HG03558 (cell line): Measurements from ENCODE around the gene NCOR2.

Experiments
- ATAC-seq: cut with Tn5 transposase; IDR thresholded peaks from one replicate; pipeline ENCODE4 v1.9.1; 2021; ENCODE audit warnings: moderate number of reproducible peaks; ENCODE audit not compliant: unreplicated experiment; ENCODE audit errors: extremely low read depth

Gene NCOR2

DNA sequence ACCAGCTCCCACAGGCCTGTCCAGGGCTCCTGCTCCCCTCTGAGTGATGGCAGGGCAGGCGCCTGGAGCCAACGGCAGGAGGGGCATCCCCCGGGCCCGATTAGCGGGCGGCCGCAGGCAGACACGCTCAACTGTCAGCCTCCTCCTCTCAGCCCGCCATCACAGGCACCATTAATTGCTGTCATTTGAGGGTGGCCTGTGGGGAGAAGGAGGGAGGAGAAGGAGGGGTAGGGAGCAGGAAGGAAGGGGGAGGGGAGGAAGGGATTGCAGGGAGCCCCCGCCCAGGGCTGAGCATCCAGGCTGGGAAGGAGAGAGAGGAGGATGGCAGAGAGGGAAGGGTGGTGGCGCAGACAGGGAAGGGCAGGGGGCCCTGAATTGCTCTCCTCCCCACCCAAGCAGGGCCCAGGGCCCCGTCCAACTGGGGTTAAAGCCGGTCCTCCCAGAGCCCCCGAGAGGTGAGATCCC lies 36.1 kb downstream of the NCOR2 start:
- ATAC-seq = no peak

DNA sequence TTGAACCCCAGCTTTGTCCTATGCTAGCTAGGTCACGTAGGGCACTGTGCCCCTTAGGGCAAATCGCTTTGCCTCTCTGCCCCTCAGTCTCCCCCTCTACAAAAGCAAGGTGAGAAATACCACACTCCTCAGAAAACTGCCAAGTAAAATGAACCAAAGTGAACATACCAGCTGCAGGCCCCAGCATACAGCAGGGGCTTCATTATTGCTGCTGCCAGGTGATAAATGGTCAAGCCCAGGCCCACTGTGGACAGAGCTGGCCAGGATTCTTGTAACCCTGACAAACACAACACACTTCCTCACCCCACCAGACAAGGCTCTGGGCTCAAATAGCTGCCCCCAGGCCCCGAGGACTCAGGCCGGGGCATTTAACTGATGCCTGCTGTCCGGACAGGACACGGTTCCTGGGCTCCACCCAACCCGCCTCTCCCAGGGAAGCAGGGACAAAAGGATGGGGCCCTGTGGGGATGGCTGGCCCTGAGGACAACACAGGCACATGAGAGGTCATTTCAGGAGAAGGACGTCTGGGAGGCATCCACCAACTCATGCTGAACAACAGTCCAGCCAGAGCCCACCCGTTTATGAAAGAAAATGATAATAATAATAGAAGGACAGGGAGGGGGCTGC lies 36.7 kb downstream of the NCOR2 start:
- ATAC-seq = no peak

DNA sequence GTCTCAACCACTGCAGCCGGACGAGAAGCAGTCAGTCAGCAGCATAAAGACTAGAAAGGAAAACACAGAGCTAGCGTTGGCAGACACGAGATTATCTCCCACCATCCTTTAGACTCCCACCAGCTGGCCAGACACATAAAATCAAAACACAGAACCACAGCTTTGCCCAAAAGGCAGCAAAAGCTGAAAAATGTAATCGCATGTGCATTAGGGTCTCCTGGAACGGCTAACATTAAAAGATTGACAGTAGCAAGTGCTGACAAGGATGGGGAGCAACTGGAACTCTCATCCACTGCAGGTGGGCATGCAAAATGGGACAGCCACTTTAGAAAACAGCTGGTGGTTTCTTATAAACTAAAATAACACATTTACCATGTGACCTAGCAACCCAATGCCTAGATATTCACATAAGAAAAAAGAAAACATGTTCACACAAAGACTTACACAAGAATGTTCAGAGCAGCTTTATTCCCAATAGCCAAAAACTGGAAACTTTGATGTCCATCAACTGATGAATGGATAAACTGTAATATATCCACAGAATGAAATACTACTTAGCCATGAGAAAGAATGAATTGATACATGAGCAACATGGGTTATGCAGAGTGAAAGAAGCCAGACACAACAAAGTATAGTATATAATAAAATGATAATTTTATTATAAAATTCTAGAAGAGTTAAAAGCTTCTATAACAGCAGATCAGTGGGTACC lies 37.7 kb downstream of the NCOR2 start:
- ATAC-seq = no peak

DNA sequence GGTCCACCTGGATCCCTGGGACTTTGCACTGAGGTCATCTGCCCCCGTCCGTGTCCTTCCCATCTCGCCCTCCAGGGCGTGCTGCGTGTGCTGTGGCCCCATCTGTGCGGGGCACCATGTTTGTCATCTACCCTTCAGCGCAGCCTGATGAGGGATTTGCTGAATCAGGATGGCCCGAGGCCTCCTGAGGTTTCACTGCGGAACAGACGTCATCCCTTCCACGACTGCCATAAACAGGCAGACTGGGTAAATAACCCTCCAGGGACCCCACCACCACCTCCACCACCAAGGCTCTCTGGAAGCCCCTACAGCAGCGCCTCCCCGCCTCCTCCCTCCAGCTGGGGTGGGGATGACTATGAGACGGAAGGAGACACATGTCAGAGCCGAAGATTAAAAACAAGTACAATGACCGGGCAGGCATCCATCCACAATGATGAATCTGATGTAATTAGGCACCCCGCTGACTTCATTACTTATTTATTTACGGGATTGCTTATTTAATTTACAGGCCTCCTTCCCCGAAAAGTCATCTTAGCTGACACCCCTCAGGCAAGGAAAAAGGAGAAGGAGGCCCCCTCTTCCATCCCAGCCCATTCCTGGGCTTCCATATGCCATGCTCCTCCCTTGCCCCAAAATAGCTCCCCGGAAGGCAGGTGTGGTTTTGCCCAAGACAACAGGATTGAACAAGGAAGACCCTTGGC lies 39.4 kb downstream of the NCOR2 start:
- no peak for ATAC-seq

DNA sequence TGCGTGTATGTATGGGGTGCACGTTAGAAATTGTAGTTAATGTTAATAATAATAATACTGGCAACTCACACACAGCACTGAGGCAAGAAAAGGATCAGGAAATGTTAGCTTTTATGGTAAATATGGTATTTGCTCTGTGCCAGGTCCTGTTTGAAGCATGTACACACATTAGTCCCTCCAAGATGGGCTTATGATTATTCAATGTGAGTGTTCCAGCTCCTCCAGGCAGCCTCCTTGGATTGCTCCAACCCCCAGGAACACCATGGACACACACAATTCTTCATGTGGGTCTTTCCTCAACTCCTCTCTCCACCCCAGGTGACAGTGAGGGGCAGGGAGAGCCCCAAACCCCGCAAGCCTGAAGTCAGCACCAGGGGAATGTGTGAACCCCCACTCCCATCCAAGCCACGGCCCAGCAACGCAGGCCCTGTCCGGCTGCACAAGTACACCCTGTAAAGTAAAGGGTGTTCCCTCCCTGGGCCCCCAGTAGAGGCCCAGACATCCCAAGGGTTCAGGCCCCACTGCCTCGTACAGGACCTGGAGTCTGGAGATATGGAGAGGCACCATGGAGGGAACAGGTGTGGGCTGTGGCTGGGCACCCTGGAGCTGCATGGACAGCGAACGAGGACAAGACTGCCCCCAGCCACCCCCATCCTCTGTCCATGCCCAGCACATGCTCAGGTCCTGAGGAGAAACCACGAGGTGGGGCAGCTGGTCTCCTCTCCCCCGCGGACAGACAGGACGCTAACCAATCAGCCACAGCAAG lies 41.3 kb downstream of the NCOR2 start:
- ATAC-seq = no peak

DNA sequence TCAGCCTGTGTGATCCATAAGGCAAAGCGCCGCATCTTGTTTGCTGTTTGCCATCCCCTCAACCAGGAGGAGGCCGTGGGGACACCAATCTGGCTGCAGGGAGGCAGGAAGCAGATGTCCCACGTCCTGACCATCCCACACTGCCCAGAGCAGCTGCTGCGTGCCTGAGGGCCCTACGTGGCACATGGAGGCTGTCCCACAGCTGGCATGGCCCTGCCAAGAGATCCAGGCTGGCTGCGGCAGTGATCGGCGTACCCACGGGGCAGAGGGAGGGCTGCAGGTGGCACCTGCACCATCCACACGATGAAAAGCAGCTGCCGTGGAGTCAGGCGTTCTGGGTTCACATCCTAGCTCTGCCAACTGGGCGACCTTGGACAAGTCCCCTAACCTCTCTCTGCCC lies 42.0 kb downstream of the NCOR2 start:
- no peak for ATAC-seq

DNA sequence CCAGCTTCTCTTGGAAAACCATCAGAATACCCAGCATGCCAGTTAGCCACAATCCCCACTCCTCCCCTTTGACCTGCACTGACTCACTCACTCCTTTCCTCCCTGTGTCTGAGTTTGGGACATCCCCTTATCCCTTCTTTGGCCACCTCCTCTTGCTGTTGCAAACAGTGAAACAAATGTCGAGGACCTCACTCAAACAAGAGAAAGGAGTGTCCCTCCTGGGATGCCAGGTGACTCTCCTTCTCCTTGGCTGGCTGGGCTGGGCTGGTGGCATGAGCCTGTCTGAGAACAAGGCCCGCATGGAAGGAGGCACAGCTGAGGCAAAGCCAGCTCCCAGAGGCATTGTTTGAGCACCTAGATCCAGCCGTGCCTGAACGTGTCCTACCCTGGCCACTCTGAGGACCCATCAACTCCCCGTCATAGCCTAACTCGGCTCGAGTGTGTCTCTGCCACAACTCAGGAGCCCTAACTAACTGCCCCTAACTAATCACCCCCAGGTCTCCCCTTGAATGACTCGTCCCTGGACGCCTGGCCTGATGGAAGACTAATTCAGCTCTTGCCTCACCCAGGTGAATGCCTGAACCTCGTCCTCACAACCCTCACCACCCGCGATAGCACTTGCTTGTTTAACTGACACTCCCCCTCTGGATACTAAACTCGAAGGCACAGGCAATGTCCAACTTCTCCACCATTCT lies 43.0 kb downstream of the NCOR2 start:
- ATAC-seq = no peak

DNA sequence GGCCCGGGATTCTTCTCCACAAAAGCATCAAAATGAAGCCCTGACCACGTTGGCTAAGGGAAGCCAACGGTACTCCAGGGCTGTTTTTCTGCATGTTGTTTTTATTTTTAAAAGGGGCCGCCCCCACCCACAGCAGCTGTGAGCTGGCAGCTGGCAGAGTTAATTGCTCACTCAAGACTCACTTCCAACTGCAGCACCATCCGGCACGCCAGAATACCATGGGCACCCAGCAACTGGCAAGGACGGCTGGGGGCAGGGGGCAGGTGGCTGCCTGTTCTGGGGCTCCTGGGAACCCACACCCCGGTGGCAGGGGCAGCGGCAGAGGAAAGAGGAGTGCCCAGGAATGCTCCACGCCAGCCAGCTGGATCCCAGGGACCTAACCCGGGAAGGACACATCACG lies 44.3 kb downstream of the NCOR2 start:
- no peak for ATAC-seq

DNA sequence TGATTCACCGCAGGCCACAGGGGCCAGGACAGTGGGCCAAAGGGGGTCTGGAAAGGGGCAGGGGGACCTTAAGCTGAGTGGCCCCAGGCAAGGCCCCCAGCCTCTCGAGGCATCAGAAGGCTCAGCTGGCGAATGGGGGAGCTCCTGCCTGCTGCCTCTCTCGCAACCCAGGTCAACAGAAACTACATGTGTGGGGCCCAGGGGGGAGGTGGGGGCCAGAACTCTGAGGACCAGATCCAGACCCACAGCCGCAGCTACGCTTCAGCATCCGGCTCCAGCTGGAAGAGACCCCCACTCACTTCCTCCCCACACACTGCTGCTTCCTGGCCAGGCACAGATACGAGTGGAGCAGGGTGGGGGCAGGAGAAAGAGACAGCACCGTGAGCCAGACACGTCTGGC lies 46.5 kb downstream of the NCOR2 start:
- ATAC-seq = no peak

DNA sequence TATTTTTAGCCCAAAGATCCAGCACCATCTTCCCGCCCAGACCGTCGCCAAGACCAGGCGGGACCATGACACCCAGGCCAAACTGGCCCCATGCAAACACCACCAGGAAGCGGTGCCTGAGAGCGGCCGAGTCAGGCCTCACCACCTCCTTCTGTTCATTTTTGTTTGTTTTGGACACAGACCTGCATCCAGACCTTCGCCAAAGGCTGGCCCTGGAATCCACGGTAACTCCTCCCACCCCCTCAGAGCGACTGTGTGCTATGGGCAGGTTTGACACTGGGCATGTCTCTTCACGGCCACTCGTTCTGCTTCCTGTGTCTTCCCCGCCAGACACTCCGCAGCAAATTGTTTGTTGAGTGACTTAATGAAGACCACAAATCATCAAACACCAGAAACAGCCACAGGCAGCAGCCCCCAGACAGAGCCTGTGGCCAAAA lies 47.1 kb downstream of the NCOR2 start:
- no peak for ATAC-seq

DNA sequence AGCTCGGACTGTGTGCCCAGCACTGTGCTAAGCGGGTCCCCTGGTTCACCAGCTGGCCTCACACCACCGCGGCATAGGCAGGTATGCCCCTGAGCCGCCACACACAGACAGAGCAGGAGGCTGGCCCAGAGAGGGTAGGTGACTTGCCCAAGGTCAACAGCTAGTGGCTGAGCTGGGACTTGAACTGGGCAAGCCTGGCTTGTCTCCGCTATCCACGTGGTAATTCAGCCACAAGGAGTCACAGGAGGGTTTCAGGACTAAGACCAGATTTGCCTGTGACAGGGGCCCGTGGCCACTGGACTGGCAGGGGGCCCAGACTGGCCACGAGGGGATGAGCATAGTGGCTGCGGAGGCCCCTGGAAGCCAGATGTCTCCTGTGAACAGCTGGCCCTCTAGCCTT lies 47.7 kb downstream of the NCOR2 start:
- no peak for ATAC-seq

DNA sequence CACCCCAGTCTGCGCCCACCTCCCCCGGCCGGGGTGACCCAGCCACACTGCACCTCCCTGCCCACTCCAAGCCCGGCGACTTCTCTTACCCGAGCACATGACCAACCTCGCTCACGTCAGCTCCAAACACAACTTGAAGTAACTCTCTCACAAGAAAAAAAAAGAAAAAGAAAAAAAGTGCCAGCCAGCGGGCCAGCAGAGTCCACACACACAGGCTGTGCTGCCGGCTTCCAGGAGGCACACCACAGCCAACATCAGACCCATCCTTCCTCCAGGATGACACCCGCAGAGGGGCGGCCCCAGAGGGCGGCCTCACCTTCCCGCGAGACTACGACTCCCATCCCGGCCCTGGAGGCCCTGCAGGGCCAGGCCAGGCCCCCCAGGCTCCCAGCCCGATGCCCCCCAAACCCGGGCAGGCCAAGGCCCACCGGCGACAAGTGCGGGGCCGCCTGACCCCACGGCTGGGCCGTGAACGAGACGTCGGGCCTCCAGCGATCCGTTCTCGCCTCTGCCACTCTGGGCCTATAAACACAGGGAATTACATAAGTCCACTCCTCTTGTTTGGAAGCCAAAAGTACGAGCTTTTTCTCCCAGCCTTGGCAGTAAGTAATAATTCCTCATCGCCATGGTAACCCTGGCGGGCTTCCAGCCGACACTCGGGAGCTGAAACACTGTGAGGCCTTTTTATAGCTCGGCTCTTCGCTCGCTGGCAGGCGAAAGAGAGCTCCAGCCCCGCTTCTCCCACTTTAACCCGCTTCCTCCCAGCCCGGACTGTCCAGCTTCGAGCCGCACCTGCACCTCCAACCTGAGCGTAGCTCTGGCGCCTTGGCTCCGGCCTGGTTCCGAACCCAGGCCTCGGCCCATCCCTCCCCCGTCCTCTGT lies 49.1 kb downstream of the NCOR2 start:
- no peak for ATAC-seq
